ENCODE results near the gene CDYL2.
"Not testable (repeated sequence)": the region's sequence is repeated elsewhere in the genome, so short reads cannot be mapped to it uniquely, and the experiment has no call there.

Gene CDYL2, protein sequence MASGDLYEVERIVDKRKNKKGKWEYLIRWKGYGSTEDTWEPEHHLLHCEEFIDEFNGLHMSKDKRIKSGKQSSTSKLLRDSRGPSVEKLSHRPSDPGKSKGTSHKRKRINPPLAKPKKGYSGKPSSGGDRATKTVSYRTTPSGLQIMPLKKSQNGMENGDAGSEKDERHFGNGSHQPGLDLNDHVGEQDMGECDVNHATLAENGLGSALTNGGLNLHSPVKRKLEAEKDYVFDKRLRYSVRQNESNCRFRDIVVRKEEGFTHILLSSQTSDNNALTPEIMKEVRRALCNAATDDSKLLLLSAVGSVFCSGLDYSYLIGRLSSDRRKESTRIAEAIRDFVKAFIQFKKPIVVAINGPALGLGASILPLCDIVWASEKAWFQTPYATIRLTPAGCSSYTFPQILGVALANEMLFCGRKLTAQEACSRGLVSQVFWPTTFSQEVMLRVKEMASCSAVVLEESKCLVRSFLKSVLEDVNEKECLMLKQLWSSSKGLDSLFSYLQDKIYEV

DNA sequence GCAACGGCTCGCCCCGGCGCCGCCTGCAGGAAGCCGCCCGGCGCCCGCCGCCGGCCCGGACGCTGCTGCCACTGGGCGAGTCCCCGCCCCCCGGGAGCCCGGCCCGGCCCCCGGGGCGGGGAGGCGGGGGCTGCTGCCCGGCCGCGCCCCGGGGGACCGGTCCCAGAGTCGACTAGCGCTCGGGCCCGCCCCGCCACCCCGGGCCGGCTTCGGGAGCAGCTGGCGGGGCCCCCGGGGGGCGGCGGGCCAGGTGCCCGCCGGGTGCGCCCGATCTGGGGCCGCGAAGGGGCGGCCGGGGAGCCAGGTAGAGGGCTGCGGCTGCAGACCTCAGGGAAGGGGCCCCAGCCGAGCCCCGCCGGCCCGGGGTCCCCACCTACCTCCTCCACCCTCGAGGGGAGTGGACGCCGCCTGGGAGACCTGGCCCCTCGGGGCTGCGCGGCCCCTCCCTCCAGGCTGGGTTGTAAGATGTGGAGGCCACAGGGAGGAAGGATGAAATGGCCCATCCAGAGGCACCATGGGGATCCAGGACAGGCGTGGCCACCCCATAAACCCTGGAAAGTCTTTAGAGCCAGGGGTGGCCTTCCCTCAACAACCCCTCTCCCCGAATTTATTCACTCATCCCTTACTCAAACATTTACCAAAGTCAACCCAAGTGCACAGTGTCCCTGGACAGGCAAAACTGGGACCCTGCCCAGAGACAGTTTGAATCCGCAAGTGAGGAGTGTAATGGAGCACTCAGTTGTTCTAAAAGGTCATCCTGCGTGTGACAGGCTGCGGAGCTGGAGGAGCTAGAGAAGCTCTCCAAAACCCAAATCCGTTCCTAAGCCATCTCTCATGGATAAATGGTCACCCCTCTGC, at the start of gene CDYL2:
CDYL2 (minus strand) TSS at position 73 of the 858 bp plus-strand sequence. CDS start 425 bp downstream, outside the sequence.
- DNase-seq (ENCODE audit: low read depth), result no peak

DNA sequence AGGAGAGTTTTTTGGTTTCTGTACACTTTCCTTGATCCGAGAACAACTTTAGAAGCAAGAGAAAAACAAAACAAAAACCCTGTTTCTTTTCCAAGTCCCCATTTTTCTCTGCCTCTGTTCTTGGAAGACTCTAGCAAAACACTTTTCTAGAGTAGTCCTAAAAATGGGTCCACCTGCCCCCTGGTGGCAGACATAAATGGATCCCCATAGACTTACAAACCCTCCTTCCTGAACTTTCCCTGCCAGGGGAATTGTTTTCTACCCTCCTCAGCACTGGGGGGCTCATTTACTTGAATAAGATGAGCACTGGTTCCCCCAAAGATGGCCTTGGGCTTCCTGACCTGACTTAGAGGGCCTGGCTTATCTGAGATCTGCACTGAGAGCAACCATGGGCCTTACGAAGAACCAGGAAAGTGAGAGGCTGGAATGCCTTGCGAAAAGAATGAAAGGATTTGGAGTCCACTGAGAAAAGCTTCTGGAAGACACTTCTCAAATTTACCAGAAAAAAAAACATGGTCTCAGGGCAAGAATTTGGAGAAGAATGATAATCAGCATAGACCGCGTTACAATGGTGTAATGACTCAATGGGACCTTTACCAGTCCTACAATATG, 48.0 kb upstream of the CDYL2 start:
- DNase-seq (ENCODE audit: low read depth), result no peak

DNA sequence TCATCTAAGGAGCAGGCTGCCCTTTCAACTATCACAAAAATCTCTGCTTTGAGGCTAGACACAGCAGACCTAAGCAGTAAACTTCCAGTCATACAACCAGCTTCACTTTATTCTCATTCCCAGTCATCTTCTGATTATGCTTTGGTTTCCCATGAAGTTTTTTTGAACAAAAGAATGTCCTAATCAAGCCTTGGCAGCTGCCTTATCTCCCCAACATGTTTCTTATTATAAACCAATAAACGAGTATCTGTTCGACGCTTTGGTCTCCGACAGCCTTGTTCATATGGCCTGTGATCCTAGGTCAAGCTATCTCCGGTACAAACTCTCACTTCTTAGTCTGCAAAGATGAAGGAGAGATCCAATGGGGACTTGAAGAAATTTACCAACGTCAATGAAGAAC, 47.4 kb upstream of the CDYL2 start:
- DNase-seq (ENCODE audit: low read depth), result no peak

DNA sequence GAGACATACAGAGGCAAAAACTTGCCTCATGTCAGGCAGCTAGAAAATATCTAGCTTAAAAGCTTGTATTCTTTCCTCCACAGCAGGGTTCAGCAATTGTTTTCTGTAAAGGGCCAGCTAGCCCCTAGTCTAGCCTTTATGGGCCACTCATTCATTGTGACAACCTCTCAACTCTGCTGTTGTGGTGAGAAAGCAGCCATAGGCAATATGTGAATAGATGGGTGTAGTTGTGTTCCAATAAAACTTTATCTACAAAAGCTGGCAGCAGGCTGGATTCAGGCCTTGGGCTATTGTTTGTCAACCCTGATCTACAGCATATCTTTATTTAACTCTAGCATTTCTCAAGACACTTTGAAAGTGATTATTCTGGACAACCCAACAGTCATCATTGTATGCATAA, 46.4 kb upstream of the CDYL2 start:
- no peak for DNase-seq (ENCODE audit: low read depth)

DNA sequence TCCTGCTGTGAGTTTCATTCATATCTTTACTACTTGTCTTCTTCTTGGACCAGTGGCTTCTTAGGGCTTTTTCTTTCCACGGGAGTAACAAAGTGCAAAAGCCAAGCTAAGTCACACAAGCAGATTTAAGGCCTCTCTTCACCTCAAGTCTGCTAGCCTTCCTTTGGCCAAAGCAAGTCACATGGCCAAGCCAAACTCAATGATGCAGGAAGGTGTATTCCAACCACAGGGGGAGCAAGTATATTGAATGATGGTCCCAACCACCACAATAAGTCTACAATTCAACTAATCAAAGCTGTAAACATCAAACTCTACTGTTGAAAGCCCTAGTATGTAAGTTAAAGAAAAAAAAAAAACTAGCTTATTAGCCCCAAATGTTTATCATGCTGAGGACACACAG, 44.5 kb upstream of the CDYL2 start:
- no peak for DNase-seq (ENCODE audit: low read depth)

DNA sequence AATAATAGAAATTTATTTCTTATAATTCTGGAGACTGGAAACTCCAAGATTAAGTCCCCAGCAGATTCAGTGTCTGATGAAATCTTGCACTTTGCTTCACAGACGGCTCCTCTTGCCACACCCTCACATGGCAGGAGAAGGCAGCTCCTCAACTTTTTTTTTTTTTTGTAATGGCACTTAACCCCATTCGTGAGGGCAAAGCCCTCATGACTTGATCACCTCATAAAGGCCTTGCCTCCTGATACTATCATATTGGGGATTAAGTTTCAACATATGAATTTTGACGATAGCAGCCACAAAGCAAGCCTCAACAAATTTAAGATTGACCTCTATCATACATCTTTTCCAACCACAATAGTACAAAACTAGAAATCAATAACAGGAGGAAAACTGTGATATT, 42.3 kb upstream of the CDYL2 start:
- DNase-seq (ENCODE audit: low read depth), result no peak

DNA sequence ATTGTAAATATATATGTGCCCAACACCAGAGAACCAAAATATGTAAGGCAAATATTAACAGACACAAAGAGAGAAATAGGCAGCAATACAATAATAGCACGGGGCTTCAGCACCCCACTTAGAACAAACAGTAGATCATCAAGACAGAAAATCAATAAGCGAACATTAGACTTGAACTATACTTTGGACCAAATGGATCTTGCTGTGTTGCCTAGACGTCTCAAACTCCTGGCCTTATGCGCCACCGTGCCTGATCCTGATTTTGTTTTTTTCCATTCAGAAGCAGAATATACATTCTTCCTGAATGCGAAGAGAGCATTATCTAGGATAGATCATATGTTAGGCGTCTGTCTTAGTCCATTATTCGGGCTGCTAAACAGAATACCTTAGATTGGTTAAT, 41.9 kb upstream of the CDYL2 start:
- DNase-seq (ENCODE audit: low read depth), result no peak

DNA sequence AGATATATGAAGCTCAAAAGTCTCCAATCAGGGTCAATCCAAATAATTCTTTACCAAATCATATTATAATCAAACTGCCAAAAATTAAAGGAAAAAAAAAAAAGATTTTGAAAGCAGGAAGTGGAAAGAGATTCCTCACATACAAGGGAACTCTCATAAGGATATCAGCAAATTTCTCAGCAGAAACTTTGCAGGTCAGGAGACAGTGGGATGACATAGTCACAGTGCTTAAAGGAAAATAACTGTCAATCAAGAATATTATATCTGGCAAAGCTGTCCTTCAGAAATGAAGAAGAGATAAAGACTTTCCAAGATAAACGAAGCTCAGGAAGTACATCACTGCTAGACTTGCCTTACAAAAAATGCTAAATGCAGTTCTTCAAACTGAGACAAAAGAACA, 40.0 kb upstream of the CDYL2 start:
- DNase-seq (ENCODE audit: low read depth), result no peak

DNA sequence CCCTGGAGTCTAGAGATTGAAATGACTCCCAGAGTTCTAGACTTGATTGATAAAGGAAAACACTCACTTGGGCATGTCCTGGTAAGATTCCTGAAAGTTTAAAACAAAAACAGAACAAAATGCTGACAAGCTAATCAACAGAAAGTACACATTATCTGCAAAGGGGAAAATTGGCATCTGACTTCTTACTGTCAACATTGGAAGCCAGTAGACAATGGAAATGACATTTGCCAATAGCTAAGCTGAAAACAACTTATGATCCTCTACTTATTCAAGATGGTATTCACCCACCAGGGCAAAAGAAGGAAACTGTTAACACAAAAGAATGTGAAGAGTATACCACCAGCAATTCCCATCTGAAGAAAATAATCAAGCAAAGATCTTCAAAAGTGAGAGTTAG, 36.8 kb upstream of the CDYL2 start:
- no peak for DNase-seq (ENCODE audit: low read depth)

DNA sequence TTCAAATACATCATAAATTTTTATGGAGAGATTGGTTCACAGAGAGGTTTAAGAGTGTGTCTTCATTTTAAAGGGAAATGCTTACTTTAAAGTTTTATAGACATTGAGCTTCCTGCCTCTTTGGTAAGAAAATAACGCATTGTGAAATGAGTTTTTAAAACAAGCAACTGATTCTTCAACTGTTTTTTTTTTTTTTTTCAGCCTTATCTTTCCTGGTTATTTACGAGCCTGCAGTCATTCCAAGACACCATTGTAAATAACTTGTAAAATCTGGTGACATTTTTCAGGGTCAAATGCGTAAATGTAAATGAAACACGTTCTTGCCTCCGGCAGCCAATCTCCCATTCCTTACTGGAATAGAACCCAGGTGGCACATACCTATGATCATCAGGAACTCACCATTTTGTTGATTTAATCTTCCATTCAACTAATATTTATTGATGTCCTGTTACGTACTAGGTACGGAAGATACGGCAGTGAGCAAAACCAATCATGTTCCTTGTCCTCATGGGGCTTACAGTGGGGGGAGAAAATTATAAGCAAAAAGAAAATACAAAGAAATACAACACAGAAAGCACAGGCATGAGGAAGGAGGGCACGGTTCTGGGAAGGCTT, 33.2 kb upstream of the CDYL2 start:
- no peak for DNase-seq (ENCODE audit: low read depth)

DNA sequence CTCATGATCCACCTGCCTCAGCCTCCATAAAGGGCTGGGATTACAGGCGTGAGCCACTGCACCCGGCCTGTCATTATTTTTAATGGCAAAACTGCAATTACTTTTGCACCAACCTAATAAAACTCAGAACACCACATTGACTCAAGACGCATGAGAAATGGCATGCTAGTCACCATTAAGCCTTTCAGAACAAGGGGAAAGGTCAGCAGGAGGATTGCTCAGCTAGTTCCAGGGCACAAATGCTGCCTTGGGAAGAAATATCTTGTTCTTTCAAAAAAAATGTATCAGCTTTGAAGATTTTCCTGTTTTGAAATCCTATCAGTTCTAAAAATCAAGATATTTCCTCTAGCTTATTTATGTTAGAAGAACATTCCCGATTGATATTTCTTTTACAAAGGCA, 32.4 kb upstream of the CDYL2 start:
- DNase-seq (ENCODE audit: low read depth), result no peak

DNA sequence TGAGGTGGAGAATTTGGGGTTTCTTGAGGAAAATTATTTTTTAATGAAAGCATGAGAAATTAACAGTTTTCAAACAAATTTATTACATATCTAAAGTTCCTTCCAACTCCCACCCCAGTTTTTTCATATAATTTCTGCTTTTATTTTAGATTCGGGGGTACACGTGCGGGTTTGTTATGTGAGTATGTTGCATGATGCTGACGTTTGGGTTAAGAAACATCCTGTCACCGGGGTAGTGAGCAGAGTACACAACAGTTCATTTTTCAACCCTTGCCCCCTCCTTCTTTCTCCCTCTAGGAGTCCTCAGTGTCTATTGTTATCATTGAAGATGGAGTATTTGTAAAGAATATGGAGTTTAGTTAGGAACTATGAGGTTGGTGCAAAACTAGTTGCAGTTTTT, 31.8 kb upstream of the CDYL2 start:
- DNase-seq (ENCODE audit: low read depth), result no peak

DNA sequence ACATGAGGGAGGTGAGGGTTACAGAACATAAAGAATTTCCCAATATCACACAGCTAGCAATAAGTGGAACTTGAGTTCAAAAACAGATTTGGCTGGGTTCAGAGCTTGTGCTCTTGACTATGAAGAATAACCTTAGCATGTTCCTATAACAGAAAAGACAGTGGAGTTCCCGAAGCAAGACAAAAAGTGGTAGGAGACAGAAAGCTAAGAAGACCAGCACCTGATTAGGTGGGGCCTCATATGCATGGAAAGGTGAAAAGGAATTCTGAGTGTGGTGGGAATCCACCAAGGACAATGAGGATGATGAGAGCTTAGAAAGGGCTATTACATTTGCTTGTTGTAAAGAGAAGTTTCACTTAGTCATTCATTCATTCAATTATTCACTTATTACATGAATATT, 26.6 kb upstream of the CDYL2 start:
- no peak for DNase-seq (ENCODE audit: low read depth)

DNA sequence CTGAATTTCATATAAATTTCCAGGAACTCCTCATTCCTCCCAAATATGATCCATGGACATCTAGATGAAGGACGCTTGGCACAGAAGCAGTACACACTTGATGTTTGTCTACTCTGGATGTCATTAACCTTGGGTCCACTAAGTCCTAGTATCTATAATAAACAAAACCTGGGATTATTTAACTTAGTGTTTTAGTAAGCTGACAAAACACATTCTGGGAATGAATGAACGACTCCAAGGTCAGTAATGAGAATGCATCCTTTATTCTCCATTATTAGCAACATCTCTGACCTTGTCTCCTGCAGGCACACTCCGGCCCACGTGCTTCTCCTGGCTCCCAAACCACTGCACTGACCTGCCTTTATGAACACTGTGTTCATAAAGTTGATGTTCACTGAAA, 24.1 kb upstream of the CDYL2 start:
- no peak for DNase-seq (ENCODE audit: low read depth)

DNA sequence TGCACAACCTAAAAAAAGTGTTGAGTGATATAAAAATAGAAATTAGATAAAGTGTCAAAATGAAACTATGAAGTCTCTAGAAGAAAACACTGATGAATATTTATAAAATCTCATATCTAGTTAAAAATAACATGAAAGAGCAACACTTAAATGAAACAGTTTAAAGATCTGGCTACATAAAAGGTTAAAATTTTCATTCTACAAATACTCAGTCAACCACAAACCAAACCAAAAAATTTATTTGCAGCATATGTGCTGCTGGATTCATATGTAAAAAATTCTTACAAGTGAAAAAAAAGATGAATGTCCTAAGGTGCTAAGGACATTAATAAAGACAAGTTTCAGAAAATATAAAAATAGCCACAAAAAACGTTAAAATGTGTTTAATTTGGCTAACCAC, 22.6 kb upstream of the CDYL2 start:
- no peak for DNase-seq (ENCODE audit: low read depth)

DNA sequence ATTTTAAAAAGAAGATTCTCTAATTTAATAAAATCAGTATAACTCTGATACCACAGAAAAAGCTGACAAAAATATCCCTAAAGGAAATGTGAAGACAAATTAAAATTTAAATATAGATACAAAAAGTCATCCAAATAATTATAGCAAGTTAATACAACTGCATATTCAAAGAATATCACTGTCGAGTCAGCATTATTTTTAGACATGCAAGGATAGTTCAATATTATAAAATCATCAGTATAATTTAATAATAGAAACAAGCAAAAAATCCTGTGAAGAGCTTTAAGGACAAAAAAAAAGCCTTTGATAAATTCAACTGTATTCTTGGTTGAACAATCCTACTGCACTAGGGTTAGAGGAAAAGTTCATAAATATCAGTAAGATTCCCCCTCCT, 21.0 kb upstream of the CDYL2 start:
- no peak for DNase-seq (ENCODE audit: low read depth)

DNA sequence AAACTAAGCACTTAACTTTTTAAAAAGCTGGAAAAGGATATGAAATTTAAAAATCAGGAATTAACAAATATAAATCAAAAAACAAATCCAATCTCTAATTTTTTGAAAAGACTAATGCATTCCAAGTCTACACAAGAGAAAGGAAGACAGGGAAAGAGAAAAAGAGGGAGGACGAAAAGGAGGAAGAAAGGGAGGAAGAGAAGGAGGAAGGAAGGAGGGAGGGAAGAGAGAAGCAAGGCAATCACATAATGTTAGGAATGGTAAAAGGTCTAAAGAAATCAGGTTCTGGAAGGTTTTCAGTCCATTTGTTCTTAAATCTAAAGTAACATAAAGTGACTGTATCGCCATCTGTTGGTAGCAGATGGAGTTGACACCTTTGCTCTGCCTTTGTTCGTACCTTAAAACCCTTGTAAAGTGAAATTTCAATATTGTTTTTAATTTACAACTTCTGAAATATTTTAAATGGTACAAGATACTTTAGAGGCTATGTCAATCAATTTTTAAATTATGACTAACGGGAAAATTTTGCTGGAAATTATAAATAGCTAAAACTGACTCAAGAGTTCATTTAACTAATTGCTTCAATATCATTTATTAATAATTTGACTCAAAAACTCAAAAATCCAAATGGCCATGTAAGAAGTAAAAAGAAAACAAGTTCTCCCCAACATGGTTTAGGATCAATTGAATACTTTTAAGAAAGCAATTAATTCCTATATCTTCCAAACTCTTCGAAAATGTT, 20.4 kb upstream of the CDYL2 start:
- no peak for DNase-seq (ENCODE audit: low read depth)

DNA sequence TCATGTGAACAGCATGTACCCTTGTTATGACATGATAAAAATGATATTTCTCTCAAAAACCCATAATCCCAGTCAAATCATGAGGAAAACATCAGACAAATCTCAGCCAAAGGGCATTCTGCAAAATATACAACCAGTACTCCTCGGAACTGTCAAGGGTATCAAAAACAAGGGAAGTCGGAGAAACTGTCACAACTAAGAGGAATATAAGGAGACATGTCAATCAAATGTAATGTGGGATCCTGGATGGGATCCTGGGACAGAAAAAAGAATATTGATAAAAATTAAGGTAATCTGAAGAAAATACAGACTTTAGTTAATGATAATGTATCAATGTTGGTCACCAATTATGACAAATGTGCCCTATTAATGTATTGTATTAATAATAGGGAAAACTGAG, 15.6 kb upstream of the CDYL2 start:
- DNase-seq (ENCODE audit: low read depth), result no peak

DNA sequence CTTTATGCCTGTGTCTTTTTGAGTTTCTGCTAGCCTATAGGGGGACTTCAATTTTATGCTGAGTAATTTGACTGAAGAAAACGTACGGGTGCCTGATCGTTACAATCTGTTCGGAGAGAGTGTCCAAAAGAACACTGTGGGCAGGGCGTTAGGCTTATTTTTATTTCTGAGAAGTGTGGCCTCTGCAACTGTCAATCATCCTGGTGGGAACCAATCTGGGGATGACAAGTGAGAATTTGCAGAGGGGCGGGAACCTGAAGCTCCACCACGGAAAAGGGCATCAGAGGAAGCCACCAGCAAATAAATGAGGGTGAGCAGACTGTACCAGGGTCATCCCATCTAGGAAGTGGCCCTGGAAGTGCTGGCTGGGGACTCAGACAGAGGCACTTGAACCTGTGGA, 12.0 kb upstream of the CDYL2 start:
- DNase-seq (ENCODE audit: low read depth), result no peak

DNA sequence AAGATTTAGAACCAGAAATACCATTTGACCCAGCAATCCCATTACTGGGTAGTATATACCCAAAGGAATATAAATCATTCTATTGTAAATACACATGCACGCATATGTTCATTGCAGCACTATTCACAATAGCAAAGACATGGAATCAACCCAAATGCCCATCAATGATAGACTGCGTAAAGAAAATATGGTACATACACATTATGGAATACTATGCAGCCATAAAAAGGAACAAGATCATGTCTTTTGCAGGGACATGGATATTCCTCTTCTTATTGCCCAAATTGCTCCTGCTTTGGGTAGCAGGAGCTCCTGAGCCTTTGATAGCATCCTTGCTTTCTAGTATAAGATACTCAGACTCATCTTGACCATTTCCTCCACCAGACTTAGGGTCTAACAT, 10.9 kb upstream of the CDYL2 start:
- DNase-seq (ENCODE audit: low read depth), result not testable (repeated sequence)

DNA sequence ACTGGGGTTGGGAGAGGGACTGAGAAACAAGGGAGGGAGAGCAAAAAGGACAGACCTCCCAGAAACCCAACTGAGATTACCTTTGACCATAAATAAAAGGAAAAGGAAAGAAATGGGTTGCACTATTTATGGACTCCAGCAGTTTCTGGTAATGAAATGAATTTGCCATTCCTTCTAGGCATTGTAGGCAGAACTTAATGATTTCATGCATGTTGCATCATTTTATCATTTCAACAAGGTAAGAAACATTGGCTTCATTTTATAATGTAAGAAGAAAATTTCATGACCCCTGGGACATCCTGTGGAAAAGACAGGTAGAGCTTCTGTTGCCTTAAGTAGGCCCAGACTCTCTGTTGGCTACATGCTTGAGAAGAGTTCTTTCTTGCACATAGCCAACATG, 8.2 kb upstream of the CDYL2 start:
- no peak for DNase-seq (ENCODE audit: low read depth)

DNA sequence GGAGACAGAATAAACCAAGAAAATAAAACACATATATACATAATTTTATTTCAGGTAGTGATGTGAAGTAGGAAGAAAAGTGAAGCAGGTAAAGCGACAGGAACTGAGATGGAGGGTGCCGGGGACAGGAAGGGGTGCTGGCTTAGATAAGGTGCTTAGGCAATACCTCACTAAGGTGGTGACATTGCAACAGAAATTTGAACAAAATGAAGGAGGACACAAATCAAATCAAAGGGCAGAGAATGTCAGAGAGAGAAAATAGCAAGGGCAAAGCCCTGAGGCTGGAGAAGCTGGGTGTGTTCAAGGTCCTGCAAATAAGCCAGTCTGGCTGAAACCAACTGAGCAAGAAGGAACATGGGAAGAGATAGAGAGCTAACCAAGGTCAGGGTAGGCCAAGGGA, 5.0 kb upstream of the CDYL2 start:
- DNase-seq (ENCODE audit: low read depth), result no peak
